ENCODE results near the gene NPHS2.

Gene NPHS2

DNA sequence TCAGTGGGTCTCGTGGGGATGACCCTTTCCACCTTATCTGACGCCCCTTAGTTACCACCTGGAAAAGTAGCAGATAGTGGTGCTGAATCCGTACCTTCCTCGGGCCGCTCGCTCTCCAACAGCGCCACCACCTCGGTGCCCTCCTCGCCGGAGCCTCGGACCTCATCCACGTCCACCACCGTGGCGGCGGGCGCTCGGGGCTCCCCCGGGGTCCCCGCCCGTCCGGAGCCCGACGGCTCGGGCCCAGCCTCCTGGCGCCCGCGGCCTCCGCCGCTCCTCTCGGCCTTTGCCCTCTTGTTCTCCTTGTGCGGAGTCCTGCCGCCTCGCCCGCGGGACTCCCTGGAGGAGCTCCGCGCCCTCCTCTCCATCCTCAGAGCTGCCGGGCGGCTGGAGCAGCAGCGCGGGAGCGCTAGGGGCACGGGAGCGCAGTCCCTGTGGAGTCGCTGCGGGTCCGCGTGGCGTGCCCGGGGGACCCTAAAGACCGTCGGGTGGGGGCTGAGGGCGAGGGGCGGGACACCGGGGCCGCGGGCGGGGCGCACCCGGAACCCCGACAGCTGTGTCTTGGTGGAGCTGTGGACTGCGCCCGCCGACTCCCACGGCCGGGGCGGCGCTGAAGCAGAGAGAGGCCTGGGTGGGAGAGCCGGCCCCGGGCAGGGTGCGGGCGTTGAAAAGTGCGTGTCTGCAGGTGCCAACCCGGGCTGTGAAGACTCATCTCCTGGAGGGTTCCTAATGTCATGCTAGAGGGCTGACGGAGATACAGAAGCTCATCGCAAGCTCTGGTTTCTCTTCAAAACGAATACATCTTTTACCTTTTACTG is at the start of gene NPHS2:
NPHS2 (minus strand) TSS at position 452 of the 818 bp plus-strand sequence; CDS start at position 368, 84 bp downstream.
- no peaks in the 10 kb centered on the region for H3K36me3 ChIP-seq (ENCODE audit: control insufficient read depth, low read length)
- H3K4me2 ChIP-seq (ENCODE audit: low read length), result no peak within 1 kb of the TSS
- no peak within 1 kb of the TSS for H3K27ac ChIP-seq (ENCODE audit: low read depth, low read length)
- no peak within 1 kb of the TSS for H3K4me3 ChIP-seq (ENCODE audit: low read length)
- H3F3A ChIP-seq (ENCODE audit: control insufficient read depth, insufficient read depth), result no peaks in the 10 kb centered on the region
- H3K27me3 ChIP-seq (ENCODE audit: control insufficient read depth, low read length), result no peaks in the 10 kb centered on the region
- TF ChIP-seq, protein P1, sequence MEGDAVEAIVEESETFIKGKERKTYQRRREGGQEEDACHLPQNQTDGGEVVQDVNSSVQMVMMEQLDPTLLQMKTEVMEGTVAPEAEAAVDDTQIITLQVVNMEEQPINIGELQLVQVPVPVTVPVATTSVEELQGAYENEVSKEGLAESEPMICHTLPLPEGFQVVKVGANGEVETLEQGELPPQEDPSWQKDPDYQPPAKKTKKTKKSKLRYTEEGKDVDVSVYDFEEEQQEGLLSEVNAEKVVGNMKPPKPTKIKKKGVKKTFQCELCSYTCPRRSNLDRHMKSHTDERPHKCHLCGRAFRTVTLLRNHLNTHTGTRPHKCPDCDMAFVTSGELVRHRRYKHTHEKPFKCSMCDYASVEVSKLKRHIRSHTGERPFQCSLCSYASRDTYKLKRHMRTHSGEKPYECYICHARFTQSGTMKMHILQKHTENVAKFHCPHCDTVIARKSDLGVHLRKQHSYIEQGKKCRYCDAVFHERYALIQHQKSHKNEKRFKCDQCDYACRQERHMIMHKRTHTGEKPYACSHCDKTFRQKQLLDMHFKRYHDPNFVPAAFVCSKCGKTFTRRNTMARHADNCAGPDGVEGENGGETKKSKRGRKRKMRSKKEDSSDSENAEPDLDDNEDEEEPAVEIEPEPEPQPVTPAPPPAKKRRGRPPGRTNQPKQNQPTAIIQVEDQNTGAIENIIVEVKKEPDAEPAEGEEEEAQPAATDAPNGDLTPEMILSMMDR (IDR thresholded peaks at IDR 0.05; ENCODE audit: low read depth, low read length, poor library complexity, severe bottlenecking), result no peak
- TF ChIP-seq EZH2phosphoT487 (IDR thresholded peaks at IDR 0.05; ENCODE audit: borderline replicate concordance, low read length), result no peak
- no peaks in the 10 kb centered on the region for H3K9me3 ChIP-seq (ENCODE audit: control insufficient read depth, insufficient read depth, low read length)
- H3K79me2 ChIP-seq (ENCODE audit: control insufficient read depth, low read length), result no peaks in the 10 kb centered on the region
- H4K20me1 ChIP-seq (ENCODE audit: control insufficient read depth, insufficient read depth, low read depth, low read length), result no peaks in the 10 kb centered on the region
- H3K9me2 ChIP-seq (replicated peaks; ENCODE audit: control insufficient read depth, low read length), result no peaks in the 10 kb centered on the region
- no peaks in the 10 kb centered on the region for H3K4me1 ChIP-seq (ENCODE audit: control insufficient read depth, low read length)

DNA sequence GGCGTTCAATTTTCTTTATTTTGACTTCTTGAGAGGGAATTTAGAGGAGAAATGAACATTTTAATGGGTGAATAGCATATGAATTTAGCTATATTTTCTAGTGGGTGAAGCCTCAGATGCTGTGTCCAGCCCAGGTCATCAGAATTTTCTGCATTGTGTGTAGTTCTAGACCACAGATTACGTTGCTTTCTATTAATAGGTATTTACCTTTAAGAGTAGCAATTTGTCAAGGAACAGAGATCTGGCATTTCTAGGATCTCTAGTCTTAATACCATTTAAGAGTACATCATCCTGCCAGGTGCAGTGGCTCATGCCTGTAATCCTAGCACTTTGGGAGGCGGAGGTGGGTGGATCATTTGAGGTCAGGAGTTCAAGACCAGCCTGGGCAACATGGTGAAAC is 36.6 kb upstream of the NPHS2 start:
- Histone ChIP-seq H3K27me3 (ENCODE audit: control insufficient read depth, low read length) (0 out of 2 replicates have a peak, but pooled peaks cover 9% of the 10 kb centered on the region), H3K27ac (ENCODE audit: low read depth, low read length) (no peak overlapping the region), H3K4me2 (ENCODE audit: low read length) (no peak overlapping the region), H3K9me2 (replicated peaks; ENCODE audit: control insufficient read depth, low read length) (no peaks in the 10 kb centered on the region), H3K4me1 (ENCODE audit: control insufficient read depth, low read length) (no peaks in the 10 kb centered on the region), H3K9me3 (ENCODE audit: control insufficient read depth, insufficient read depth, low read length) (no peaks in the 10 kb centered on the region), H3F3A (ENCODE audit: control insufficient read depth, insufficient read depth) (no peaks in the 10 kb centered on the region), H4K20me1 (ENCODE audit: control insufficient read depth, insufficient read depth, low read depth, low read length) (no peaks in the 10 kb centered on the region), H3K36me3 (ENCODE audit: control insufficient read depth, low read length) (no peaks in the 10 kb centered on the region), H3K4me3 (ENCODE audit: low read length) (no peak overlapping the region), H3K79me2 (ENCODE audit: control insufficient read depth, low read length) (no peaks in the 10 kb centered on the region)
- no peak for TF ChIP-seq EZH2phosphoT487 (IDR thresholded peaks at IDR 0.05; ENCODE audit: borderline replicate concordance, low read length)
- TF ChIP-seq, protein P1 (IDR thresholded peaks at IDR 0.05; ENCODE audit: low read depth, low read length, poor library complexity, severe bottlenecking), result no peak

DNA sequence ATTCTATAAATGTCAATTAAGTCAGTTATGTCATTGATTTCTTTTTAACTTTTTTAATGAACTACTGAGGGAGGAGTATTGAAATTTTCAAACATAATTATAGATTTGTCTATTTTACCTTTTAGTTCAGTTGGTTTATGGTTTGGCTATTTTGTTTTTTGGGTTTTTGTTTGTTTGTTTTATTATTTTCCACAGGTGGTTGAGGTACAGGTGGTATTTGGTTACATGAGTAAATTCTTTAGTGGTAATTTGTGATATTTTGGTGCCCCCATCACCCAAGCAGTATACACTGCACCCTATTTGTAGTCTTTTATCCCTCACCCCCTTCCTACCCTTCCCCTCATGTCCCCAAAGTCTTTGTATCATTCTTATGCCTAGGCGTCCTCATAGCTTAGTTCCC is 25.3 kb upstream of the NPHS2 start:
- no peak overlapping the region for H3K4me2 ChIP-seq (ENCODE audit: low read length)
- no peaks in the 10 kb centered on the region for H4K20me1 ChIP-seq (ENCODE audit: control insufficient read depth, insufficient read depth, low read depth, low read length)
- H3K36me3 ChIP-seq (ENCODE audit: control insufficient read depth, low read length), result no peaks in the 10 kb centered on the region
- no peaks in the 10 kb centered on the region for H3K79me2 ChIP-seq (ENCODE audit: control insufficient read depth, low read length)
- no peak overlapping the region for H3K27ac ChIP-seq (ENCODE audit: low read depth, low read length)
- H3K9me2 ChIP-seq (replicated peaks; ENCODE audit: control insufficient read depth, low read length), result no peaks in the 10 kb centered on the region
- TF ChIP-seq, protein P1 (IDR thresholded peaks at IDR 0.05; ENCODE audit: low read depth, low read length, poor library complexity, severe bottlenecking), result no peak
- no peak for TF ChIP-seq EZH2phosphoT487 (IDR thresholded peaks at IDR 0.05; ENCODE audit: borderline replicate concordance, low read length)
- no peaks in the 10 kb centered on the region for H3K4me1 ChIP-seq (ENCODE audit: control insufficient read depth, low read length)
- no peaks in the 10 kb centered on the region for H3F3A ChIP-seq (ENCODE audit: control insufficient read depth, insufficient read depth)
- H3K27me3 ChIP-seq (ENCODE audit: control insufficient read depth, low read length), result no peaks in the 10 kb centered on the region
- no peak overlapping the region for H3K4me3 ChIP-seq (ENCODE audit: low read length)
- H3K9me3 ChIP-seq (ENCODE audit: control insufficient read depth, insufficient read depth, low read length), result no peaks in the 10 kb centered on the region

Measured in DOHH2 (cell line).